WTC11 (cell line): ENCODE measurements around the gene RLN3.

Experiments
- CTCF ChIP-seq: fragments of 200-600 bp; IDR thresholded peaks from 2 replicates; pipeline ENCODE4 v1.8.0; 2022; ENCODE audit warnings: antibody characterized with exemption
- E2F1 ChIP-seq: sonication (generic); formaldehyde crosslinking; IDR thresholded peaks from 2 replicates; pipeline ENCODE4 v1.8.0; 2022; ENCODE audit warnings: mild to moderate bottlenecking, missing genetic modification reagents
- E2F4 ChIP-seq: sonication (generic); formaldehyde crosslinking; IDR thresholded peaks from 2 replicates; pipeline ENCODE4 v1.8.1; 2022; ENCODE audit warnings: low read depth, mild to moderate bottlenecking, moderate library complexity, missing genetic modification reagents, borderline replicate concordance
- E2F5 ChIP-seq: sonication (generic); formaldehyde crosslinking; IDR thresholded peaks from 2 replicates; pipeline ENCODE4 v1.8.1; 2022; ENCODE audit warnings: mild to moderate bottlenecking, moderate library complexity, missing genetic modification reagents
- ZNF121 ChIP-seq: sonication (generic); formaldehyde crosslinking; IDR thresholded peaks from 2 replicates; pipeline ENCODE4 v1.8.0; 2023; ENCODE audit warnings: missing genetic modification reagents
- ZNF232 ChIP-seq: sonication (generic); formaldehyde crosslinking; IDR thresholded peaks from 2 replicates; pipeline ENCODE4 v1.8.0; 2022; ENCODE audit warnings: mild to moderate bottlenecking, missing genetic modification reagents

- TF ChIP-seq CTCF: no peak
- TF ChIP-seq E2F5: no peak
- no peak for TF ChIP-seq E2F4 (CRISPR knock-in tag)
- TF ChIP-seq ZNF232: no peak
- TF ChIP-seq E2F1 (CRISPR knock-in tag): no peak
- no peak for TF ChIP-seq ZNF121 (CRISPR knock-in tag)
Measured at GRCh38 chr19:13990085-13990484, 37.9 kb upstream of the RLN3 start.
